Measurements from ENCODE around the gene ADAM12. TPM values are rescaled to one million over a fixed set of nuclear protein-coding genes. Genes with fewer than 3 reads are reported as not detected.

Gene ADAM12
- total and polyA plus RNA-seq, 7 donors: under 0.01 to 0.82 (median 0.46) TPM; not detected in 1

DNA sequence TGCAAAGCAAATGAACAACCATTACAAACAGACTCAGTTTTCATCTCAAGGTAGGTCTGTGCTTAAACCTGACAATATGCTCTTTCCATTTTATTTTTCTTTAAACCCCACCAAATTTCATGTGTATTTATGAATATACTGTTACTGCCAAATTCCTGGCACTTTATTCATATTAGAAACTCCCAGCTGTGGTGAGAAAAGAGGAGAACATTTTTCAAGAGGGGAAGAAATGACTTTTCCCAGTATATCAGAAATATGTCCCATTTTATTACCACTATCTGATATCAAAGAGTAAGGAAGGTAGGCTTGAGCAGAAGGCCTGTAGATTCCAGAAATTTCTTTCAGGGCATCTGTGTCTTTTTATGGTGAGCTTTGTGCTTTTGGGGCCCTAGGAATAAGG, 189.6 kb downstream of the ADAM12 start:
- TF ChIP-seq EP300 (IDR thresholded peaks at IDR 0.05) (no peak), POLR2A (IDR thresholded peaks at IDR 0.05) (no peak), POLR2AphosphoS5 (IDR thresholded peaks at IDR 0.05) (no peak)
- TF ChIP-seq, protein P1, sequence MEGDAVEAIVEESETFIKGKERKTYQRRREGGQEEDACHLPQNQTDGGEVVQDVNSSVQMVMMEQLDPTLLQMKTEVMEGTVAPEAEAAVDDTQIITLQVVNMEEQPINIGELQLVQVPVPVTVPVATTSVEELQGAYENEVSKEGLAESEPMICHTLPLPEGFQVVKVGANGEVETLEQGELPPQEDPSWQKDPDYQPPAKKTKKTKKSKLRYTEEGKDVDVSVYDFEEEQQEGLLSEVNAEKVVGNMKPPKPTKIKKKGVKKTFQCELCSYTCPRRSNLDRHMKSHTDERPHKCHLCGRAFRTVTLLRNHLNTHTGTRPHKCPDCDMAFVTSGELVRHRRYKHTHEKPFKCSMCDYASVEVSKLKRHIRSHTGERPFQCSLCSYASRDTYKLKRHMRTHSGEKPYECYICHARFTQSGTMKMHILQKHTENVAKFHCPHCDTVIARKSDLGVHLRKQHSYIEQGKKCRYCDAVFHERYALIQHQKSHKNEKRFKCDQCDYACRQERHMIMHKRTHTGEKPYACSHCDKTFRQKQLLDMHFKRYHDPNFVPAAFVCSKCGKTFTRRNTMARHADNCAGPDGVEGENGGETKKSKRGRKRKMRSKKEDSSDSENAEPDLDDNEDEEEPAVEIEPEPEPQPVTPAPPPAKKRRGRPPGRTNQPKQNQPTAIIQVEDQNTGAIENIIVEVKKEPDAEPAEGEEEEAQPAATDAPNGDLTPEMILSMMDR (IDR thresholded peaks at IDR 0.05): no peak
- no peaks in the 10 kb centered on the region for H3K36me3 ChIP-seq
- DNase-seq: no peak
- intact Hi-C loops (cut with DNase I): no loop called here
- no peak overlapping the region for H3K27ac ChIP-seq
- no peak overlapping the region for H3K4me3 ChIP-seq
- H3K27me3 ChIP-seq: peaks cover 0 to 3% (median 0%) of the 10 kb centered on the region in 3 donors
- H3K4me1 ChIP-seq: no peaks in the 10 kb centered on the region
- H3K9me3 ChIP-seq: no peaks in the 10 kb centered on the region

DNA sequence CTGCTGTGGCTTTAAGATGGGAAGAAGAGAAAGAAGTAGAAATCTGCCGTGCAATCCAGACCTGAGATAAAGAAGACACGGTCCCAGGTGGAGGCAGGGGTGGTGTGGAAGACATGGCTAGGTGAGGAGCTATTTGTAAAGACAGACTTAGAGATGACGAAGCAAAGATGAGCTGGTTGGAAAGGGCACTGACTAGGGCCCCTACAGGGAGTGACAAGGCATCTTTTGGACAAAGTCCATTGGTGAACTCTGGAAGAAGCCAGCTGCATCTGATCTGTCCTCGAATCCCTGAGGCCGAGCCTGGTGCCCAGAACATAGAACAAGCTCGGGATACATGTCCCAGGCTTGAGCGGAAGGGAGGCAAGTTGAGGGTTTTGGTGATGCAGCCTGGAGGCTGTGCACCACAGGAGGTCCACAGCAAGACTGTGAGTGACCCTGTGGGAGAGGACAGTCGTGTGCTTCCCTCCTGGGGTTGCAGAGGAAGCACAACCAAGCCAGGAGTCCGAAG, 191.2 kb downstream of the ADAM12 start:
- no peaks in the 10 kb centered on the region for H3K9me3 ChIP-seq
- H3K4me1 ChIP-seq: no peaks in the 10 kb centered on the region
- no peak overlapping the region for H3K27ac ChIP-seq
- no peak overlapping the region for H3K4me3 ChIP-seq
- TF ChIP-seq, protein P1 (IDR thresholded peaks at IDR 0.05): no peak
- intact Hi-C loops (cut with DNase I): no loop called here
- DNase-seq: no peak
- 77 to 86% methylated on average over 9 of the region's 9 CpGs for WGBS, 2 donors
- no peaks in the 10 kb centered on the region for H3K36me3 ChIP-seq
- H3K27me3 ChIP-seq: peaks cover 0 to 3% (median 0%) of the 10 kb centered on the region in 3 donors

DNA sequence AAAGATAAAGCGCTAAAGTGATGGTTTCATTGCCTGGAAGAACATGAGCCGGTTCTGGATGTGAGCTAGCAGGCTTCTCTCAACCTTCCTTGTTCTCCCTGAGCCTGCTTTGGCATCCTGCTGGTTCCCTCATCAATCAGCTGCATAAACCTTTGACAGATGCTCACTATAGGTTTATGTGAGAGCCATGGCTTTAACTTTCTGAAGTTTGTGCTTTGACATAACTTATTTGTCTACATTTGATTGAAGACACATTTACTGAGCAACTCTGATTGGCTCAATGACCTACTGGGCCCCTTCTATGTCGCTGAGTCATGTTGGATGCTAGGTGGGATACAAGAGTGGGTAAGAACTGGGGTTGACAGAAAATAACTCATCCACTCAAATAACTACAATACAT, 192.0 kb downstream of the ADAM12 start:
- no peak for DNase-seq
- no peak overlapping the region for H3K4me3 ChIP-seq
- no peaks in the 10 kb centered on the region for H3K9me3 ChIP-seq
- H3K4me1 ChIP-seq: no peaks in the 10 kb centered on the region
- 84 to 93% methylated on average over 3 of the region's 3 CpGs for WGBS, 2 donors
- intact Hi-C loops (cut with DNase I): no loop called here
- no peak for TF ChIP-seq POLR2AphosphoS5 (IDR thresholded peaks at IDR 0.05)
- TF ChIP-seq, protein P1 (IDR thresholded peaks at IDR 0.05): no peak
- no peak for TF ChIP-seq EP300 (IDR thresholded peaks at IDR 0.05)
- no peak overlapping the region for H3K27ac ChIP-seq
- H3K27me3 ChIP-seq: peaks cover 0 to 3% (median 0%) of the 10 kb centered on the region in 3 donors
- H3K36me3 ChIP-seq: no peaks in the 10 kb centered on the region

DNA sequence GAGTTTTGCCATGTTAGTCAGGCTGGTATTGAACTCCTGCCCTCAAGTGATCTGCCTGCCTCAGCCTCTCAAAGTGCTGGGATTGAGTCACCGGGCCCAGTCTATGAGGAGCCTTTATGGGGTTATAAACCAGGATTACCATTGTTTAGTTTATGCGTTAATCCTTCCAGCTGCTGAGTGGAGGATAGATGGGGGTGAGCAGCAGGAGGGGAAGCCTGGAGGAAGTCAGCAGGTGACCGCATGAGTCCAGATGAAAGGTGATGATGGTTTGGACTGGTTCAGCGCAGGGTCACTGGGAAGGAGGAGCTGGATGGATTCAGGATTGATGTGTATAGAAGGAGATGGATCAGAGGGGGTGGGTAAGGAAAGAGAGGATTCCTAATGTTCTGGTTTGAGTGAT, 197.1 kb downstream of the ADAM12 start:
- Histone ChIP-seq H3K27ac (no peak overlapping the region), H3K4me1 (no peaks in the 10 kb centered on the region), H3K4me3 (no peak overlapping the region), H3K9me3 (no peaks in the 10 kb centered on the region), H3K27me3 (no peaks in the 10 kb centered on the region), H3K36me3 (no peaks in the 10 kb centered on the region)
- intact Hi-C loops (cut with DNase I): no loop called here
- no peak for TF ChIP-seq EP300 (IDR thresholded peaks at IDR 0.05)
- TF ChIP-seq POLR2AphosphoS5 (IDR thresholded peaks at IDR 0.05): no peak
- no peak for TF ChIP-seq POLR2A (IDR thresholded peaks at IDR 0.05)
- TF ChIP-seq, protein P1 (IDR thresholded peaks at IDR 0.05): no peak
- DNase-seq: no peak
- WGBS, 2 donors: 47 to 71% methylated on average over 4 of the region's 4 CpGs

DNA sequence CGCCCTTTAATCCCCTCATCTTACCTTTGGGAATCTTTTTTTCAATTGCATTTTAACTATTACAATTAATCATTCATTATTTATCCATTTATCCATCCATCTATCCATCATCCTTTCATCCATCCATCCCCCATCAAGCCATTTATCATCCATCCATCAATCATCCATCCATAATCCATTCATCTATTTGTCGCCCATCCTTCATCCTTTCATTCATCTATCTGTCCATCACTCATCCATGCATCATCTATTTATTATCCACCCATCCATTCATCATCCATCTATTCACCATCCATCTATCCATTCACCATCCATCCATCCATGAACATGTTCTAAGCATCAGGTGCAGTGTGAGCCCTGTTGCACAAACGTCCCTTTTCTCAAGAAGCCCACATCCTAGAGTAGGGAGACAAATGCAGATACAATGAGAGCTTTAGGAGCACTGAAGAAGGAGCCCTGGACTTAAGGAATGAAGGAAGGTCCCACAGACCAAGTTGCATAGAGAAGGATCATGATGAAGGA, 199.5 kb downstream of the ADAM12 start:
- Histone ChIP-seq H3K36me3 (no peaks in the 10 kb centered on the region), H3K27me3 (no peaks in the 10 kb centered on the region), H3K9me3 (no peaks in the 10 kb centered on the region), H3K4me1 (no peaks in the 10 kb centered on the region), H3K27ac (no peak overlapping the region), H3K4me3 (no peak overlapping the region)
- TF ChIP-seq POLR2A (IDR thresholded peaks at IDR 0.05): no peak
- TF ChIP-seq POLR2AphosphoS5 (IDR thresholded peaks at IDR 0.05): no peak
- intact Hi-C loops (cut with DNase I): no loop called here
- no peak for DNase-seq
- 63 to 82% methylated on average over 3 of the region's 3 CpGs for WGBS, 2 donors

Data from sigmoid colon (tissue), 7 donors.